Adrenal gland (tissue), 12 donors: ENCODE measurements around the gene NOX5. TPM values are rescaled to one million over a fixed set of nuclear protein-coding genes. Genes with fewer than 3 reads are reported as not detected.

Source experiments
- DNase-seq, 7 donors: peaks; one replicate each; pipeline ENCODE4 v3.0.0-alpha.2; 2019 to 2020
- H3K27ac ChIP-seq, 5 donors: fragments of 200-600 bp; sonication (generic) in 4 of 5; 1 replicate in 3 of 5; 2 replicates in 2 of 5; pipeline versions ENCODE4 v1.5.1 to v1.8.0; 2016 to 2020; ENCODE audit warnings: mild to moderate bottlenecking in 1 of 5
- H3K27me3 ChIP-seq: fragments of 200-600 bp; 2 replicates; pipeline ENCODE4 v1.8.0; 2021
- H3K36me3 ChIP-seq, 2 donors: fragments of 200-600 bp; replicated peaks in 1 of 2; 1 replicate in 1 of 2; 2 replicates in 1 of 2; pipeline versions ENCODE4 v1.5.1 to v1.8.0; 2018 to 2022
- H3K4me1 ChIP-seq, 2 donors: fragments of 200-600 bp; replicated peaks in 1 of 2; 1 replicate in 1 of 2; 2 replicates in 1 of 2; pipeline versions ENCODE4 v1.5.1 to v1.8.0; 2018 to 2021
- H3K4me3 ChIP-seq, 4 donors: fragments of 200-600 bp; sonication (generic) in 3 of 4; one replicate each; pipeline ENCODE4 v1.5.1; 2016 to 2018
- H3K9me3 ChIP-seq, 3 donors: fragments of 200-600 bp; sonication (generic) in 1 of 3; replicated peaks in 1 of 3; 1 replicate in 2 of 3; 2 replicates in 1 of 3; pipeline versions ENCODE4 v1.5.1 to v1.8.0; 2016 to 2021
- CTCF ChIP-seq, 6 experiments: fragments of 450-650 bp in 4 of 6; fragments of 200-600 bp in 2 of 6; sonication (generic) in 1 of 6; IDR thresholded peaks; 1 replicate in 5 of 6; 2 replicates in 1 of 6; pipeline versions ENCODE4 v1.5.1 to v1.8.0; 2016 to 2021; ENCODE audit warnings: antibody characterized with exemption in 6 of 6, mild to moderate bottlenecking in 2 of 6, moderate library complexity in 1 of 6
- POLR2A ChIP-seq, 2 donors: fragments of 450-650 bp; IDR thresholded peaks; one replicate each; pipeline ENCODE4 v1.6.1; 2017; ENCODE audit warnings: antibody characterized with exemption in 2 of 2, mild to moderate bottlenecking in 2 of 2, moderate library complexity in 1 of 2
- WGBS, 4 donors: extraction: QIAGEN DNeasy Blood & Tissue Kit in 2 of 4; methylation state at CpG; one replicate each; pipeline versions ENCODE4 v1.1.5 to v1.1.7; 2013 to 2017; 5-methylcytosine and 5-hydroxymethylcytosine counted together
- intact Hi-C, 2 donors: fragments of 100-400 bp; cut with DNase I; formaldehyde crosslinking; loops; one replicate each; pipeline versions ENCODE4 v1.14.1 to v1.15.0; 2022 to 2023
- polyA plus RNA-seq, 3 donors: library from polyadenylated mRNA; stranded (reverse); fragments of 200-250 nt in 2 of 3; fragments of 350-450 nt in 1 of 3; fragmentation: Illumina TruSeq in 1 of 3; extraction: RNeasy Lipid Tissue Mini Kit (QIAGEN cat#74804) in 1 of 3; gene quantifications; one replicate each; pipeline ENCODE4 v1.2.3, GENCODE V29; 2013 to 2014
- total RNA-seq, 9 donors: library from RNA; depleted of rRNA in 4 of 9; stranded (reverse); fragments of >200 nt in 4 of 9; fragments of 120-200 nt in 1 of 9; fragmentation: NEBNext Ultra II Directional in 1 of 9; extraction: Animal tissue kit (Norgen Biotek cat#: 25700) in 1 of 9; gene quantifications; one replicate each; pipeline versions ENCODE4 v1.1.0 to v1.2.4, GENCODE V29; 2013 to 2023
- donor health status: healthy with polysubstance abuse.
- donor health status: Bipolar disorder and iron deficiency.
- donor health status: DM: yes; HTN: yes; CAD: no.
- donor health status: DM: no; HTN: no; CAD: no.
- donor health status: DM: no; HTN: no; CAD: no.
- donor health status: DM: yes; HTN: yes; CAD: no.

Gene NOX5
- total and polyA plus RNA-seq, 12 donors = 0.06 to 1.4 (median 0.63) TPM

- intact Hi-C loops = no loop called here
- Histone ChIP-seq H3K4me1 (no peaks in the 10 kb centered on the region), H3K9me3 (no peaks in the 10 kb centered on the region), H3K27me3 (no peaks in the 10 kb centered on the region), H3K27ac (no peak overlapping the region), H3K36me3 (no peaks in the 10 kb centered on the region), H3K4me3 (no peak overlapping the region)
- TF ChIP-seq CTCF (IDR thresholded peaks at IDR 0.05) = no peak
- no peak for TF ChIP-seq POLR2A (IDR thresholded peaks at IDR 0.05)
- no peak for DNase-seq
- 90 to 96% (median 92%) methylated on average over 3 of the region's 3 CpGs for WGBS, 4 donors
These were observed 29.9 kb upstream of the NOX5 start for GRCh38 chr15:68984586-68984985.

DNA sequence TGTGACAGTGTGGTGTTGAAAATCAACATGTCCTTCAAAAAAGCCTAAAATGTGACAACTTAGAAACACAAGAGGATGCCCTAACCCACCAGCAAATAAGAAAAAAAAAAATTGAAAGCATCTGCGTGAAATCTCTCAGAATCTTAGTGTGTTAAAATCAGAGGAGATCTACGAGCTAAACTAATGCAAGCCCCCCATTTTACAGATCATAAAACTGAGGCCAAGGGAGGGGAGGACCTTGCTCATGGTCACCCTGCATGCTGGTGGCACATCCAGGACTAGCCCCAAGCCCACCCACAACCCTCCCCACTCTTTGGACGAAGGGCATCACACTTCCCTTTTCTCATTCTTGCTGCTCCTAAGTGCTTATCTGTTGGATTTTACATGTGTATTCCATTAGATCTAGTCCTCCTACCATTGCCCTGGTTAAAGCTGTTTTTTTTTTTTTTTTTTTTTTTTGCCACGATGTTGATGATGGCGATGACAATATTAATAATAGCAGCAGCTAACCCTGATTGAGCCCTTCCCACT is 29.1 kb upstream of the NOX5 start:
- TF ChIP-seq POLR2A (IDR thresholded peaks at IDR 0.05) (no peak), CTCF (IDR thresholded peaks at IDR 0.05) (no peak)

DNA sequence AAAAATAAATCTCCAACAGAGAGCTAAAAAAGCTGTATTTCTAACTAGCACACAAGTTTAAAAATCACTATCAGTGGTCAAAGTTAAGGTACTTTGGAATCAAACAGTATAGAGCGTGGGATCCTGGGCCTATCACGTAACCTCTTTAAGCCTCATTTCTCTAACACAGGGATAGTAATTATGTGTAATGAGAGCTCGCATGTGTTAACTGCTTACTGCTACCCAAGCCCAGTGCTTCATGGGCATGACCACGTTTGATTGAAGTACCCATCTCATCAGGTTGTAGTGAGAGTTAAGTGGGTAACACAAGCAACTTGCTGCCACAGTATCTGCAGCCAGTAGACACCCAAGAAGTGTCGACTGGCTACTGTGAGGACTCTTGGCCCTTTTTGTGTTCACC is 28.2 kb upstream of the NOX5 start:
- Histone ChIP-seq H3K9me3 (no peaks in the 10 kb centered on the region), H3K27me3 (no peaks in the 10 kb centered on the region), H3K4me3 (no peak overlapping the region), H3K36me3 (no peaks in the 10 kb centered on the region), H3K4me1 (no peaks in the 10 kb centered on the region), H3K27ac (no peak overlapping the region)
- DNase-seq = no peak
- intact Hi-C loops = no loop called here
- WGBS, 4 donors = 85 to 98% (median 88%) methylated on average over 5 of the region's 5 CpGs
- TF ChIP-seq CTCF (IDR thresholded peaks at IDR 0.05) (no peak), POLR2A (IDR thresholded peaks at IDR 0.05) (no peak)

More for the DNA sequence above, 29.1 kb upstream of the NOX5 start:
- Histone ChIP-seq H3K4me3 (no peak overlapping the region), H3K36me3 (no peaks in the 10 kb centered on the region), H3K4me1 (no peaks in the 10 kb centered on the region), H3K9me3 (no peaks in the 10 kb centered on the region), H3K27ac (no peak overlapping the region), H3K27me3 (no peaks in the 10 kb centered on the region)
- no peak for DNase-seq
- 81 to 86% (median 84%) methylated on average over 5 of the region's 5 CpGs for WGBS, 4 donors
- intact Hi-C loops = no loop called here

DNA sequence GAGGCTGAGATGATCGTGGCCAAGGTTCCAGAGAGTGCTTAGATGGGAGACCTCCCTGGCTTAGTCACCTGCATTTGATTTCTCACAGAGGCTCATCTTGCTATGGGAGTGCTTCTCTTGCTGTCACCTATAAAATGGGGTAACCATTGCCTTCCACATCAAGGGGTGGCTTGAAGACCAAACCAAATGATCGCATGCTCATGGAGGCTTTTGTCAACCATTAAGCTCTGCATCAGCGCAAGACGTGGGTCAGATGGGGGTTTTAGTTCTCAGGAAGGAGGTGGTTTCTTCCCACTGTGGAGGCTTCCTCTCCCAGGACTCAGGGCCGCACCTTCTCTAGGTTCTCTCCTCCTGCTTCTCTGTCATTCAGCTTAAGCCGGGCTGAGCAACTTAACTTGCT is 27.4 kb upstream of the NOX5 start:
- intact Hi-C loops = no loop called here
- Histone ChIP-seq H3K36me3 (no peaks in the 10 kb centered on the region), H3K27me3 (no peaks in the 10 kb centered on the region), H3K9me3 (no peaks in the 10 kb centered on the region), H3K4me3 (no peak overlapping the region), H3K27ac (no peak overlapping the region), H3K4me1 (no peaks in the 10 kb centered on the region)
- 81 to 98% (median 89%) methylated on average over 6 of the region's 6 CpGs for WGBS, 4 donors
- no peak for DNase-seq
- TF ChIP-seq CTCF (IDR thresholded peaks at IDR 0.05) (no peak), POLR2A (IDR thresholded peaks at IDR 0.05) (no peak)
